DND-41 (cell line): ENCODE results near the gene ITGA1.
"Not testable (repeated sequence)": the region's sequence is repeated elsewhere in the genome, so short reads cannot be mapped to it uniquely, and the experiment has no call there.

ENCODE experiments used
- ATAC-seq: fragments of 200-7000 bp; cut with Tn5 transposase; 3 replicates; pipeline ENCODE4 v1.9.1; 2021; ENCODE audit warnings: low read depth; ENCODE audit not compliant: insufficient read depth
- DNase-seq: peaks from one replicate; pipeline ENCODE4 v3.0.0-alpha.2; 2020
- H2AFZ ChIP-seq: 2 replicates; pipeline ENCODE4 v1.6.0; 2012; ENCODE audit warnings: low read depth, low read length
- H3K27ac ChIP-seq: 2 replicates; pipeline ENCODE4 v1.5.1; 2012; ENCODE audit warnings: low read length, inconsistent platforms
- H3K27me3 ChIP-seq: fragments of 200-600 bp; sonication (generic); 2 replicates; pipeline ENCODE4 v1.6.0; 2012; ENCODE audit warnings: low read length, mild to moderate bottlenecking, inconsistent platforms; ENCODE audit not compliant: insufficient read depth, poor library complexity
- H3K36me3 ChIP-seq: 2 replicates; pipeline ENCODE4 v1.5.1; 2012; ENCODE audit warnings: low read length, inconsistent platforms; ENCODE audit not compliant: insufficient read depth
- H3K4me1 ChIP-seq: 2 replicates; pipeline ENCODE4 v1.5.1; 2012; ENCODE audit warnings: mild to moderate bottlenecking, low read length; ENCODE audit not compliant: insufficient read depth
- H3K4me2 ChIP-seq: 2 replicates; pipeline ENCODE4 v1.6.0; 2012; ENCODE audit warnings: mild to moderate bottlenecking, moderate library complexity, low read length, inconsistent platforms; ENCODE audit not compliant: insufficient read depth
- H3K4me3 ChIP-seq, 2 experiments: fragments of 200-600 bp in 1 of 2; shearing (Covaris generic) in 1 of 2; 2 replicates each; pipeline ENCODE4 v1.5.1; 2012 to 2016; ENCODE audit warnings: inconsistent platforms in 2 of 2, low read length in 2 of 2, mild to moderate bottlenecking in 2 of 2, low read depth in 1 of 2, moderate library complexity in 1 of 2
- H3K79me2 ChIP-seq: 2 replicates; pipeline ENCODE4 v1.6.0; 2012; ENCODE audit warnings: low read length, inconsistent platforms; ENCODE audit not compliant: insufficient read depth
- H3K9ac ChIP-seq: 2 replicates; pipeline ENCODE4 v1.6.0; 2012; ENCODE audit warnings: low read depth, mild to moderate bottlenecking, inconsistent platforms, low read length, moderate library complexity
- H3K9me3 ChIP-seq: 2 replicates; pipeline ENCODE4 v1.5.1; 2012; ENCODE audit warnings: low read length, moderate library complexity, mild to moderate bottlenecking, inconsistent platforms; ENCODE audit not compliant: insufficient read depth, severe bottlenecking
- H4K20me1 ChIP-seq: 2 replicates; pipeline ENCODE4 v1.6.0; 2012; ENCODE audit warnings: low read length; ENCODE audit not compliant: insufficient read depth
- EZH2 ChIP-seq: IDR thresholded peaks from 3 replicates; pipeline ENCODE4 v1.6.1; 2012; ENCODE audit warnings: borderline replicate concordance, low read depth, mild to moderate bottlenecking, moderate library complexity, low read length, inconsistent platforms; ENCODE audit not compliant: severe bottlenecking
- TF ChIP-seq, protein P1 (sequence below): IDR thresholded peaks from 2 replicates; pipeline ENCODE4 v1.5.1; 2012; ENCODE audit warnings: borderline replicate concordance, low read length, moderate library complexity, mild to moderate bottlenecking; ENCODE audit not compliant: poor library complexity, severe bottlenecking; ENCODE audit errors: extremely low read depth

Gene ITGA1

DNA sequence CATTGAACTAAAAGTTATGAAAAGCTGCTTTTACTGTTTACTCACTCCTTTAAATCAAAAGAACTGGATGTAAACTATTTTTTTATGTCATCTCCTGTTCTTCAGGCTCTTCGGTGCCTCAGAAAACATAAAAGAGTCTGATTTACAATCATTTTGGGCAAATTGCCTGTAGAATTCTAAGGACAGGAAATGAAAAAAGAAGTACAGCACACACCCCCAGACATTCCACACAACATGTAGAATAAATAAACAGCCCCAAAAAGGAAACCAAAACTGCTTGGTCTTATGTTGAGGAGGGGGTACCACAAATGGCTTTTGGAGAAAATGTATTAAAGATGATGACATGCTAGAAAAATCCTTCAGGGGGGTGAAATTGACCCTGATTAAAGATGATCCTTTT is 57.2 kb downstream of the ITGA1 start:
- H3K27me3 ChIP-seq: no peaks in the 10 kb centered on the region
- peaks cover 46% of the 10 kb centered on the region for H3K4me1 ChIP-seq
- DNase-seq: no peak
- peak overlapping the region; percentile 66; the same call in 1 of the 2 replicates for H3K27ac ChIP-seq
- H3K36me3 ChIP-seq: no peaks in the 10 kb centered on the region
- ATAC-seq: peak; percentile 37; the same call in 2 of the 3 replicates
- no peak overlapping the region for H3K9ac ChIP-seq
- H3K4me3 ChIP-seq: no peak overlapping the region
- H3K79me2 ChIP-seq: peaks cover 16% of the 10 kb centered on the region; the same call in 1 of the 2 replicates
- TF ChIP-seq, protein P1, sequence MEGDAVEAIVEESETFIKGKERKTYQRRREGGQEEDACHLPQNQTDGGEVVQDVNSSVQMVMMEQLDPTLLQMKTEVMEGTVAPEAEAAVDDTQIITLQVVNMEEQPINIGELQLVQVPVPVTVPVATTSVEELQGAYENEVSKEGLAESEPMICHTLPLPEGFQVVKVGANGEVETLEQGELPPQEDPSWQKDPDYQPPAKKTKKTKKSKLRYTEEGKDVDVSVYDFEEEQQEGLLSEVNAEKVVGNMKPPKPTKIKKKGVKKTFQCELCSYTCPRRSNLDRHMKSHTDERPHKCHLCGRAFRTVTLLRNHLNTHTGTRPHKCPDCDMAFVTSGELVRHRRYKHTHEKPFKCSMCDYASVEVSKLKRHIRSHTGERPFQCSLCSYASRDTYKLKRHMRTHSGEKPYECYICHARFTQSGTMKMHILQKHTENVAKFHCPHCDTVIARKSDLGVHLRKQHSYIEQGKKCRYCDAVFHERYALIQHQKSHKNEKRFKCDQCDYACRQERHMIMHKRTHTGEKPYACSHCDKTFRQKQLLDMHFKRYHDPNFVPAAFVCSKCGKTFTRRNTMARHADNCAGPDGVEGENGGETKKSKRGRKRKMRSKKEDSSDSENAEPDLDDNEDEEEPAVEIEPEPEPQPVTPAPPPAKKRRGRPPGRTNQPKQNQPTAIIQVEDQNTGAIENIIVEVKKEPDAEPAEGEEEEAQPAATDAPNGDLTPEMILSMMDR: no peak
- TF ChIP-seq EZH2: no peak
- H2AFZ ChIP-seq: no peak overlapping the region
- no peaks in the 10 kb centered on the region for H3K9me3 ChIP-seq
- peak overlapping the region; percentile 48 for H3K4me2 ChIP-seq
- H4K20me1 ChIP-seq: no peaks in the 10 kb centered on the region

DNA sequence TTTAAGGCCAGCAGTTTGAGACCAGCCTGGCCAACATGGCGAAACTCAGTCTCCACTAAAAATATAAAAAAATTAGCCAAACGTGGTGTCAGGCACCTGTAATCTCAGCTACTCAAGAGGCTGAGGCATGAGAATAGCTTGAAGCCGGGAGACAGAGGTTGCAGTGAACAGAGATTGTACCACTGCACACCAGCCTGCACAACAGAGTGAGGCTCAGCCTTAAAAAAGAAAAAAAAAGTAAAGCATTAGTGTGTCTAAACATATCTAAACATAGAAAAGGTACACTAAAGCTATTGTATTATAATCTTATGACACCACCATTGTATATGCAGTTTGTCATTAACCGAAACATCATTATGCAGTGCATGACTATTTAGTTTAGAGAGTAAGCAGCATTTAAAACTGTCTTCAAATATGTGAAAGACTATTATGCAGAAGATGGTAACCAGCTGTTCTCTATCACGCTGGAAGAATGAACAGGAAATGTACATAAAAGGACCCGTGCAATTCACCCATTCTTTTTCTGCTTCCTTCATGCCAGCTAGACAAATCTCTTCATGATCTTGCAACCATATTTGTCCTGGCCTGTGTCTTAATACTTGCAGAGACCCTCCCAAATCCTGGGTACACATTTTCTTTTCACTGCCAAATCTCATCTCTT is 58.6 kb downstream of the ITGA1 start:
- H3K9me3 ChIP-seq: no peaks in the 10 kb centered on the region
- H3K36me3 ChIP-seq: peaks cover 6% of the 10 kb centered on the region; the same call in 1 of the 2 replicates
- H3K27me3 ChIP-seq: no peaks in the 10 kb centered on the region
- H3K9ac ChIP-seq: no peak overlapping the region
- peaks cover 13% of the 10 kb centered on the region; the same call in 1 of the 2 replicates for H3K79me2 ChIP-seq
- no peak overlapping the region for H3K4me3 ChIP-seq
- H3K27ac ChIP-seq: no peak overlapping the region
- ATAC-seq: peak; percentile 74
- H3K4me2 ChIP-seq: peak overlapping the region; percentile 36; the same call in 1 of the 2 replicates
- H4K20me1 ChIP-seq: no peaks in the 10 kb centered on the region
- H3K4me1 ChIP-seq: peaks cover 31% of the 10 kb centered on the region
- DNase-seq: no peak
- peak overlapping the region; percentile 3; the same call in 1 of the 2 replicates for H2AFZ ChIP-seq
- TF ChIP-seq, protein P1: no peak
- no peak for TF ChIP-seq EZH2

DNA sequence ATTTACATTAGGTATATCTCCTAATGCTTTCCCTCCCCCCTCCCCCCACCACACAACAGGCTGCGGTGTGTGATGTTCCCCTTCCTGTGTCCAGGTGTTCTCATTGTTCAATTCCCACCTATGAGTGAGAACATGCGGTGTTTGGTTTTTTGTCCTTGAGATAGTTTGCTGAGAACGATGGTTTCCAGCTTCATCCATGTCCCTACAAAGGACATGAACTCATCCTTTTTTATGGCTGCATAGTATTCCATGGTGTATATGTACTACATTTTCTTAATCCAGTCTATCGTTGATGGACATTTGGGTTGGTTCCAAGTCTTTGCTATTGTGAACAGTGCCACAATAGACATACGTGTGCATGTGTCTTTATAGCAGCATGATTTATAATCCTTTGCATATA is 61.0 kb downstream of the ITGA1 start:
- H3K4me2 ChIP-seq, H3K27ac ChIP-seq: not testable (repeated sequence)

GRCh38 chr5:52849544-52849943 is 61.8 kb downstream of the ITGA1 start:
- Histone ChIP-seq H3K9ac (no peak overlapping the region), H3K36me3 (peaks cover 8% of the 10 kb centered on the region; the same call in 1 of the 2 replicates), H3K27me3 (no peaks in the 10 kb centered on the region), H3K4me2 (no peak overlapping the region), H3K4me1 (peaks cover 23% of the 10 kb centered on the region), H3K27ac (no peak overlapping the region), H2AFZ (no peak overlapping the region), H3K79me2 (peaks cover 8% of the 10 kb centered on the region; the same call in 1 of the 2 replicates), H3K4me3 (no peak overlapping the region), H3K9me3 (no peaks in the 10 kb centered on the region), H4K20me1 (no peaks in the 10 kb centered on the region)
- ATAC-seq: no peak
- TF ChIP-seq, protein P1: no peak
- no peak for TF ChIP-seq EZH2
- DNase-seq: no peak

More for the DNA sequence above, 61.0 kb downstream of the ITGA1 start:
- not testable (repeated sequence) for DNase-seq, H3K36me3 ChIP-seq, H2AFZ ChIP-seq, H3K9ac ChIP-seq, H3K9me3 ChIP-seq, ATAC-seq, H3K79me2 ChIP-seq, H3K27me3 ChIP-seq, H3K4me3 ChIP-seq, H4K20me1 ChIP-seq
- H3K4me1 ChIP-seq: peaks cover 30% of the 10 kb centered on the region
